DOHH2 (cell line): ENCODE data around the gene EPN3.

Experiments
- CTCF ChIP-seq: fragments of 200-600 bp; sonication (generic); IDR thresholded peaks from one replicate; pipeline ENCODE4 v1.5.1; 2014; ENCODE audit warnings: antibody characterized with exemption, mild to moderate bottlenecking, low read depth, low read length; ENCODE audit not compliant: poor library complexity, severe bottlenecking
- EZH2phosphoT487 ChIP-seq: fragments of 200-600 bp; sonication (generic); IDR thresholded peaks from 2 replicates; pipeline ENCODE4 v1.6.1; 2017; ENCODE audit warnings: borderline replicate concordance, mild to moderate bottlenecking, antibody characterized with exemption, low read length, moderate library complexity, mixed read lengths

GRCh38 chr17:50520483-50520882 lies 12.1 kb upstream of the EPN3 start:
- TF ChIP-seq CTCF (no peak), EZH2phosphoT487 (no peak)
